Natural killer cell (primary cell): ENCODE data around the gene UNCX. TPM values are rescaled to one million over a fixed set of nuclear protein-coding genes. Genes with fewer than 3 reads are reported as not detected.

Experiments used
- ATAC-seq, 3 donors: fragments of 150-1000 bp in 2 of 3; fragments of 200-7000 bp in 1 of 3; cut with Tn5 transposase; 1 replicate in 1 of 3; 2 replicates in 2 of 3; pipeline ENCODE4 v1.10.0; 2021; ENCODE audit warnings: mild to moderate bottlenecking in 2 of 3, moderate library complexity in 2 of 3
- DNase-seq, 2 donors: peaks; one replicate each; pipeline versions ENCODE4 v3.0.0 to v3.0.0-alpha.2; 2013 to 2021; ENCODE audit warnings: mixed read lengths in 1 of 2
- H3K27ac ChIP-seq: one replicate; pipeline ENCODE4 v1.5.1; 2013; ENCODE audit warnings: mild to moderate bottlenecking, low read length
- H3K27me3 ChIP-seq: one replicate; pipeline ENCODE4 v1.6.1; 2013; ENCODE audit warnings: low read length; ENCODE audit not compliant: control insufficient read depth, insufficient read depth
- H3K36me3 ChIP-seq: one replicate; pipeline ENCODE4 v1.6.1; 2013; ENCODE audit warnings: low read length; ENCODE audit not compliant: control insufficient read depth, insufficient read depth
- H3K4me1 ChIP-seq: one replicate; pipeline ENCODE4 v1.6.1; 2013; ENCODE audit warnings: low read length; ENCODE audit not compliant: control insufficient read depth, insufficient read depth
- H3K4me3 ChIP-seq: one replicate; pipeline ENCODE4 v1.5.1; 2013; ENCODE audit warnings: low read length
- H3K9me3 ChIP-seq: one replicate; pipeline ENCODE4 v1.6.1; 2013; ENCODE audit warnings: low read length; ENCODE audit not compliant: control insufficient read depth, insufficient read depth
- H3K27ac Mint-ChIP-seq, 2 donors: one replicate each; pipeline ENCODE4 v1.8.0; 2022; ENCODE audit warnings: mild to moderate bottlenecking in 2 of 2, mixed read lengths in 2 of 2, moderate library complexity in 1 of 2
- H3K27me3 Mint-ChIP-seq, 2 donors: one replicate each; pipeline ENCODE4 v1.8.0; 2022; ENCODE audit warnings: low read depth in 2 of 2, mixed read lengths in 2 of 2
- H3K36me3 Mint-ChIP-seq: one replicate; pipeline ENCODE4 v1.8.0; 2022; ENCODE audit warnings: mixed read lengths
- H3K4me1 Mint-ChIP-seq, 2 donors: one replicate each; pipeline ENCODE4 v1.8.0; 2022; ENCODE audit warnings: mixed read lengths in 2 of 2
- H3K4me3 Mint-ChIP-seq: one replicate; pipeline ENCODE4 v1.8.0; 2022; ENCODE audit warnings: mild to moderate bottlenecking, moderate library complexity, mixed read lengths
- H3K9me3 Mint-ChIP-seq, 2 donors: one replicate each; pipeline ENCODE4 v1.8.0; 2022; ENCODE audit warnings: mixed read lengths in 2 of 2
- CTCF ChIP-seq: fragments of 200-600 bp; IDR thresholded peaks from one replicate; pipeline ENCODE4 v1.8.0; 2022; ENCODE audit warnings: antibody characterized with exemption
- WGBS: methylation state at CpG from one replicate; pipeline ENCODE4 v1.1.7; 2013; ENCODE audit warnings: missing lambda C conversion rate; ENCODE audit not compliant: insufficient coverage; 5-methylcytosine and 5-hydroxymethylcytosine counted together
- intact Hi-C: fragments of 100-400 bp; cut with micrococcal nuclease; formaldehyde crosslinking; loops from one replicate; pipeline ENCODE4 v1.14.2; 2022
- total RNA-seq, 4 donors: library from RNA; stranded (reverse); fragments of 120-200 nt in 1 of 4; gene quantifications; one replicate each; pipeline versions ENCODE4 v1.2.3 to v1.2.4, GENCODE V29; 2013 to 2022

Gene UNCX
- total RNA-seq, 3 donors from 2014 or later (not counting 1 experiment from before 2014, with no cell fraction given): not detected

DNA sequence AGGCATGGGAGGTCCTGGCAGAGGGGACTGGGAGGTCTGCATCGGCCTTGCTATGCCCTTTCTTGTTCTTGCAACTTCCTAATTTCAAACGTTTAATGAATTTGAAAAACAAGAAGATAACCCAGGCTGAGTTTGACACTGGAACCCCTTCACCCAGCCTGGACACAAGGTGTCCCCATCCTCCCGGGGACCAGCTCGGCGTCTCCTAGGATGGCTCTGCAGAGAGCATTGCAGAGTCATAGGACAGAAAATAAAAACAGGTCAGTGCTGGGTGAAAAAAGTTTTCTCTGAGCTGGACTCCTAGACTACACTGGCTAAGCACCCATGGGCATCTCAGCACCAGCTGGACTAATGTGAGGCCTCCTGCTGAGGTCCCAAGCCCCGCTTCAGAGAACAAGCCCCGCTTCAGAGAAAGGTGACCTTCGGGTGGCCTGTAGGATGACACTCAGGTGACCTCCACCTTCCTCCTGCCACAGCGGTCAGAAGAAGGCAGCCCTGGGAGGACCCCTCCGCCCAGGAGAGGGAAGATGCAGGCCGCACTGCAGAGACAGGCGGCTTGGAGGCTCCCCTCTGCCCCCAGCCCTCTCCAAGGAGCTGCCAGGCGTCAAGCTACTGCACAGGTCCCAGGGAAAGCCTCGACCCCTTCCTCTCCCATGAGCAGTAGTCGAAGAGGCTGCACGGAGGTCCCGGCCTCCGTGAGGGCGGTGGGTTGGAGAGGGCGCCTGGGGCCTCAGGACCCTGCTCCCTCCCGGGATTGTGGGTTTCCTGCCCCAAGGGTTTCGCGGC lies 9.3 kb upstream of the UNCX start:
- no peak overlapping the region for H3K27ac Mint-ChIP-seq
- H3K27me3 ChIP-seq: peaks cover 33% of the 10 kb centered on the region
- intact Hi-C loops: no loop called here

DNA sequence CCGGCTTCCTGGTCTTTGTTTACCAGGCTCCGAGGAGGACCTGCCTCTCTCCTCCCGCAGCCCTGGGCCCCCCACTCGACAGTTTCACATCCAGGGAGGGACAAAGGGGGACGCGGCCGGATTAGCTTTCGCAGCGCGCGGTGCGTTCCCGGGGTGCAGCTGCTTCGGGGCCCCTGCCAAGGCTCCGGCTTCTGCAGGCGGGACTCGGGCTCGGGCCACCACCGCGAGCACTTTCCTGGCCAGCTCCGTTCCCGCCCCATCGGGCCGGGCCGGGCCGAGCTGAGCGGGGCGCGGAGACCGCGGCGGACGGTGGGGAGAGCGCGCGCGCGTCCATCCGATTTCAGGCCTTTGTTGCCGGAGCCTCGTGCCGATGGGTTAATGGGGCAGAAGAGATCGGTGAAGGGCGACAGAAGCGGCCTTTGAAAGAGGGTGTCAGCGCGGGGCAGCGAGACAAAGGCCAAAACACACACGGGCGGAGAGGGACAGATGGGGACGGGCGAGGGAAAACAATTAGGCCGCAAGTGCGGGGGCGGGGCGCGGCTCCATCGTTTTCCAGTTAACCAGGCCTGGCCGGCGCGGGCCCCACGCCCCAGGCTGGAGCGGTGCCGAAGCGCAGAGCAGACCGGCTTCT lies 8.5 kb upstream of the UNCX start:
- Histone ChIP-seq H3K36me3 (no peaks in the 10 kb centered on the region), H3K4me3 (no peak overlapping the region), H3K27me3 (peaks cover 38% of the 10 kb centered on the region), H3K4me1 (no peaks in the 10 kb centered on the region), H3K9me3 (no peaks in the 10 kb centered on the region), H3K27ac (no peak overlapping the region)
- WGBS: 8% methylated on average over 66 of the region's 66 CpGs
- Mint-ChIP-seq H3K36me3 (no peaks in the 10 kb centered on the region), H3K27ac (no peak overlapping the region), H3K9me3 (no peaks in the 10 kb centered on the region), H3K4me3 (no peak overlapping the region), H3K4me1 (peaks cover 0 to 8% of the 10 kb centered on the region in 2 donors), H3K27me3 (peaks cover 49 to 65% of the 10 kb centered on the region in 2 donors)
- DNase-seq: no peak
- no peak for TF ChIP-seq CTCF
- no peak for ATAC-seq
- intact Hi-C loops: loop anchor here (2.0 kb wide), 1 partner anchor 189 kb away; no protein-coding TSS in a partner anchor

More for the DNA sequence above, 9.3 kb upstream of the UNCX start:
- Mint-ChIP-seq H3K27me3 (peaks cover 42 to 62% of the 10 kb centered on the region in 2 donors), H3K4me1 (peaks cover 0 to 8% of the 10 kb centered on the region in 2 donors), H3K4me3 (no peak overlapping the region), H3K9me3 (no peaks in the 10 kb centered on the region), H3K36me3 (no peaks in the 10 kb centered on the region)
- DNase-seq (peak in 1 of 2 donors; percentile 2), ATAC-seq (no peak)
- Histone ChIP-seq H3K27ac (no peak overlapping the region), H3K9me3 (no peaks in the 10 kb centered on the region), H3K4me3 (no peak overlapping the region), H3K36me3 (no peaks in the 10 kb centered on the region), H3K4me1 (no peaks in the 10 kb centered on the region)
- no peak for TF ChIP-seq CTCF
- 25% methylated on average over 23 of the region's 23 CpGs for WGBS

DNA sequence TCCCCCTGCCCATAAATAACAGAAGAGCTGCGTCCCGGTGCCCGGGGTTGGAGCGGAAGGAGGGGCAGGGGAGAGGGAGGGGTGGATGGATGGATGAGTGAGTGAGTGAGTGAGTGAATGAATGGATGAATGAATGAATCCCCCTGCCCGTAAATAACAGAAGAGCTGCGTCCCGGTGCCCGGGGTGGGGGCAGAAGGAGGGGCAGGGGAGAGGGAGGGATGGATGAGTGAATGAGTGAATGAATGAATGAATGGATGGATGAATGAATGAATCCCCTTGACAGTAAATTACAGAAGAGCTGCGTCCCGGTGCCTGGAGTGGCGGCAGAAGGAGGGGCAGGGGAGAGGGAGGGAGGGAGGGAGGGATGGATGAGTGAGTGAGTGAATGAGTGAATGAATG lies 7.6 kb upstream of the UNCX start:
- H3K9me3 ChIP-seq: no peaks in the 10 kb centered on the region
- no peaks in the 10 kb centered on the region for H3K36me3 ChIP-seq
- H3K27ac ChIP-seq: no peak overlapping the region
- Mint-ChIP-seq H3K27ac (no peak overlapping the region), H3K36me3 (no peaks in the 10 kb centered on the region), H3K4me1 (peaks cover 0 to 8% of the 10 kb centered on the region in 2 donors), H3K9me3 (no peaks in the 10 kb centered on the region), H3K27me3 (peaks cover 44 to 61% of the 10 kb centered on the region in 2 donors), H3K4me3 (no peak overlapping the region)
- no peak overlapping the region for H3K4me3 ChIP-seq
- DNase-seq (peak in 1 of 2 donors; percentile 1), ATAC-seq (no peak)
- H3K27me3 ChIP-seq: peaks cover 36% of the 10 kb centered on the region
- 6% methylated on average over 11 of the region's 11 CpGs for WGBS
- intact Hi-C loops: loop anchor here (1.0 to 2.0 kb wide), 2 partner anchors 188 to 207 kb away; no protein-coding TSS in a partner anchor
- H3K4me1 ChIP-seq: no peaks in the 10 kb centered on the region
- no peak for TF ChIP-seq CTCF
